Spleen (tissue), 11 donors: Measurements from ENCODE around the gene PAXX. TPM values are rescaled to one million over a fixed set of nuclear protein-coding genes. Genes with fewer than 3 reads are reported as not detected.

Experiments used
- DNase-seq: peaks from one replicate; pipeline ENCODE4 v3.0.0-alpha.2; 2020
- H3K27ac ChIP-seq, 8 donors: fragments of 200-600 bp; sonication (generic) in 7 of 8; 1 replicate in 4 of 8; 2 replicates in 4 of 8; pipeline versions ENCODE4 v1.5.0 to v1.8.0; 2016 to 2021; ENCODE audit warnings: inconsistent platforms in 4 of 8, mild to moderate bottlenecking in 4 of 8, moderate library complexity in 1 of 8
- H3K27me3 ChIP-seq, 7 donors: fragments of 200-600 bp; sonication (generic) in 6 of 7; replicated peaks in 1 of 7; 1 replicate in 4 of 7; 2 replicates in 3 of 7; pipeline versions ENCODE4 v1.5.0 to v1.8.0; 2016 to 2021; ENCODE audit warnings: inconsistent platforms in 3 of 7, mild to moderate bottlenecking in 1 of 7
- H3K36me3 ChIP-seq, 6 donors: fragments of 200-600 bp; sonication (generic) in 5 of 6; 1 replicate in 4 of 6; 2 replicates in 2 of 6; pipeline versions ENCODE4 v1.5.0 to v1.8.0; 2016 to 2021; ENCODE audit warnings: inconsistent platforms in 2 of 6
- H3K4me1 ChIP-seq, 6 donors: fragments of 200-600 bp; sonication (generic) in 5 of 6; 1 replicate in 3 of 6; 2 replicates in 3 of 6; pipeline versions ENCODE4 v1.5.0 to v1.8.0; 2016 to 2021; ENCODE audit warnings: inconsistent platforms in 3 of 6
- H3K4me3 ChIP-seq, 8 donors: fragments of 200-600 bp; sonication (generic) in 7 of 8; 1 replicate in 4 of 8; 2 replicates in 4 of 8; pipeline versions ENCODE4 v1.5.0 to v1.8.0; 2016 to 2021; ENCODE audit warnings: inconsistent platforms in 4 of 8, mild to moderate bottlenecking in 4 of 8, moderate library complexity in 2 of 8
- H3K9me3 ChIP-seq, 8 donors: fragments of 200-600 bp; sonication (generic) in 7 of 8; 1 replicate in 4 of 8; 2 replicates in 4 of 8; pipeline versions ENCODE4 v1.5.0 to v1.8.0; 2016 to 2021; ENCODE audit warnings: inconsistent platforms in 4 of 8
- CTCF ChIP-seq, 11 experiments: fragments of 200-600 bp in 7 of 11; fragments of 450-650 bp in 4 of 11; sonication (generic) in 4 of 11; IDR thresholded peaks in 8 of 11; conservative IDR thresholded peaks in 3 of 11; 1 replicate in 7 of 11; 2 replicates in 4 of 11; pipeline versions ENCODE4 v1.4.0 to v1.8.0; 2016 to 2021; ENCODE audit warnings: antibody characterized with exemption in 11 of 11, inconsistent platforms in 4 of 11, mild to moderate bottlenecking in 1 of 11
- POLR2A ChIP-seq, 3 donors: fragments of 450-650 bp; IDR thresholded peaks; one replicate each; pipeline ENCODE4 v1.5.1; 2017; ENCODE audit warnings: antibody characterized with exemption in 3 of 3, mild to moderate bottlenecking in 1 of 3
- POLR2AphosphoS5 ChIP-seq, 3 donors: sonication (generic); formaldehyde crosslinking; IDR thresholded peaks; one replicate each; pipeline ENCODE4 v1.5.1; 2017; ENCODE audit warnings: antibody characterized with exemption in 3 of 3
- WGBS, 5 donors: extraction: QIAGEN DNeasy Blood & Tissue Kit in 3 of 5; methylation state at CpG; one replicate each; pipeline versions ENCODE4 v1.1.5 to v1.1.7; 2013 to 2018; 5-methylcytosine and 5-hydroxymethylcytosine counted together
- intact Hi-C: fragments of 100-400 bp; cut with DNase I; formaldehyde crosslinking; loops from one replicate; pipeline ENCODE4 v1.15.0; 2023; ENCODE audit warnings: low total_unique reads
- polyA plus RNA-seq, 3 donors: library from polyadenylated mRNA; stranded (reverse); fragments of 200-250 nt; gene quantifications; one replicate each; pipeline ENCODE4 v1.2.1, GENCODE V29; 2013
- total RNA-seq, 7 donors: library from RNA; depleted of rRNA in 3 of 7; stranded (reverse); fragments of >200 nt in 3 of 7; fragmentation: NEBNext Ultra II Directional in 4 of 7; extraction: Animal tissue kit (Norgen Biotek cat#: 25700) in 4 of 7; gene quantifications; one replicate each; pipeline versions ENCODE4 v1.1.0 to v1.2.1, GENCODE V29; 2016 to 2021
- donor health status: healthy with polysubstance abuse.
- donor health status: DM: no; HTN: no; CAD: no; lungs with moderate emphysema.
- donor health status: DM: no; HTN: no; CAD: no.
- donor health status: Bipolar disorder and iron deficiency.
- donor health status: healthy.
- donor health status: DM: no; HTN: no; CAD: no.
- donor health status: DM: yes; HTN: yes; CAD: no.

PAXX gene
- total and polyA plus RNA-seq, 10 donors, result 51.3 to 264 (median 66.2) TPM

- Histone ChIP-seq H3K27me3 (peaks cover 0 to 15% (median 0%) of the 10 kb centered on the region in 7 donors), H3K9me3 (no peaks in the 10 kb centered on the region), H3K36me3 (no peaks in the 10 kb centered on the region), H3K27ac (peak overlapping the region in 1 of 8 donors; percentile 3), H3K4me1 (peaks cover 19 to 63% (median 42%) of the 10 kb centered on the region in 6 donors), H3K4me3 (no peak overlapping the region)
- WGBS, 5 donors, result 68 to 84% (median 76%) methylated on average over 6 to 14 of the region's 14 CpGs
- DNase-seq, result no peak
- TF ChIP-seq POLR2AphosphoS5 (IDR thresholded peaks at IDR 0.05) (peak in 1 of 3 donors; percentile 23), POLR2A (IDR thresholded peaks at IDR 0.05) (no peak)
- intact Hi-C loops, result no loop called here
Measured at GRCh38 chr9:136971746-136972145, 20.5 kb upstream of the PAXX start.

GRCh38 chr9:136972335-136972734 lies 19.9 kb upstream of the PAXX start:
- Histone ChIP-seq H3K27me3 (peaks cover 0 to 20% (median under 1%) of the 10 kb centered on the region in 7 donors), H3K4me1 (peaks cover 19 to 69% (median 48%) of the 10 kb centered on the region in 6 donors), H3K9me3 (no peaks in the 10 kb centered on the region), H3K27ac (peak overlapping the region in 1 of 8 donors; percentile 84), H3K4me3 (no peak overlapping the region), H3K36me3 (no peaks in the 10 kb centered on the region)
- WGBS, 5 donors, result 70 to 83% (median 78%) methylated on average over 4 to 11 of the region's 11 CpGs
- no peak for DNase-seq
- TF ChIP-seq CTCF (IDR thresholded peaks at IDR 0.05 in 8 of 11, conservative IDR thresholded peaks at IDR 0.05 in 3 of 11) (no peak), POLR2AphosphoS5 (IDR thresholded peaks at IDR 0.05) (no peak), POLR2A (IDR thresholded peaks at IDR 0.05) (no peak)
- intact Hi-C loops, result no loop called here

DNA sequence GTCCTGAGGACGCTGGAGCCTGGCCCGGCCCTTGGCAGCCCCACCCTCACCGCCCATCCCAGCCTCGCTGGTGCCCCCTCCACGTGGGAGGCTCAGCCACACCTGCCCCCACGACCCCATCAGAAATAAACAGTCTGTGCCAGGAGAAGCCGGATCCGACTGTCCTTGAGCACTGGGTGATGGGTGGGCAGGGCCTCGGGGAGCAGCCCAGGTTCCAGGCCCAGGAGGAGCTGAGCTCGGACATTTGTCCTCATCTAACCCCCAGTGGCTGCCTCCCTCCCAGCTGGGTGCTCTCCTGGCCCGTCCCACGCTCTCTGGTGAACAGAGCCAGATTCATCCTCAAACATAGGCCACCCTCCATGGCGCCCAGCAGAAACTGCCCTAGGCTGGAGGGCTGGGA lies 19.5 kb upstream of the PAXX start:
- TF ChIP-seq POLR2AphosphoS5 (IDR thresholded peaks at IDR 0.05) (peak in 1 of 3 donors; percentile 20), CTCF (IDR thresholded peaks at IDR 0.05 in 8 of 11, conservative IDR thresholded peaks at IDR 0.05 in 3 of 11) (no peak)
- H3K9me3 ChIP-seq, result no peaks in the 10 kb centered on the region
- H3K27me3 ChIP-seq, result peaks cover 0 to 25% (median 5%) of the 10 kb centered on the region in 7 donors
- H3K36me3 ChIP-seq, result no peaks in the 10 kb centered on the region
- H3K4me1 ChIP-seq, result peaks cover 19 to 73% (median 51%) of the 10 kb centered on the region in 6 donors
- H3K4me3 ChIP-seq, result no peak overlapping the region
- H3K27ac ChIP-seq, result peak overlapping the region in 5 of 8 donors; percentile 74 to 84 (median 79)
- intact Hi-C loops, result no loop called here
- WGBS, 5 donors, result 58 to 68% (median 68%) methylated on average over 12 to 13 of the region's 13 CpGs
- no peak for DNase-seq

DNA sequence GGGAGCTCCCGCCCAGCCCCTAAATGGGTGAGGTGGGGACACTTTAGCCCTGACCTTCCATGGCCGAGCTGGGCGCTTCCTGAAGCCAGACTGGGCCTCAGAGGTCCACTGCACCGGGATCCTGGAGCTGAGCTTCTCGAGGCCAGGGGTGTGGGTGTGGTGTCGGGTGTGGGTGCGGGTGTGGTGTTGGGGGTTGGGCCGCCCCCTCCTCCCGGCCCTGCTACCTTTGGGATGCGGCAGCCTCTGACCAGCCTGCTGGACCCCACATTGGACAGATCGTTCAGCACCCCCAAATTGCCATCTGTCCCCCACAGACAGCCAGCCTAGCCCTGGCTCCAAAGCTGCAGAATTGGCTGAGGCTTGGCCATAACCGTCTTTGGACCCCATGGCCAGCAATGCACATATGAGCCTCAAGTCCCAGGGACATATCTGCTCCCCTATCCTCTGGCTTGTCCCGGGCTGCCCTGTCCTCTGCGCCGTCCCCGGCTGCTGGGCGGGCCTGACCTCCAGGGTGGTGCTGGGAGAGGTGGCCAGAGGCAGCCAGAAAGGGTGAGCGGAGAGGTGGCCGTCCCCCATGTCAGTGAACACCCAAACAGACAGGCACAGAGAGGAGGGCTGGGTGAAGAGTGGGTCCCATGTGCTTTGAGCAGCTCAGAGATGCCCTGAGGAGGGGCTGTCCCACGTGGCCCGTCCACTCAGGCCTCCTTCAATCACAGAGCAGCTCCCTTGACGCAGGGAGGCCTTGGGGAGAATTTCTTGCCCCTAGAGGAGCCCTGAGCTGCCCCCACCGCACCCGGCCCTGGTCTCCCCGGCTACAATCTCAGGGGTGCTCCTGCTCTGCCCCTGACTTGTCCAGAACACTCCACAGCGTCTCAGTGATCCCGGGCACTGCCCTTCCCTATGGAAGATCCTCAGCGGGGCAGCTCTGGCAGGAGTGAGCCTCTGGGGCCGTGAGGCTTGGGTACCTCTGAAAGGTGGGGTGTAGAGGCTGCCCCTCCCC lies 18.3 kb upstream of the PAXX start:
- DNase-seq, result no peak
- Histone ChIP-seq H3K27me3 (peaks cover 0 to 35% (median 9%) of the 10 kb centered on the region in 7 donors), H3K36me3 (no peaks in the 10 kb centered on the region), H3K9me3 (no peaks in the 10 kb centered on the region), H3K4me3 (no peak overlapping the region), H3K4me1 (peaks cover 19 to 76% (median 55%) of the 10 kb centered on the region in 6 donors), H3K27ac (peak overlapping the region in 7 of 8 donors; percentile 27 to 84 (median 77))
- intact Hi-C loops, result no loop called here
- no peak for TF ChIP-seq POLR2A (IDR thresholded peaks at IDR 0.05)
- WGBS, 5 donors, result 69 to 87% (median 79%) methylated on average over 27 to 29 of the region's 29 CpGs
